ENCODE data around the gene BZW2. TPM values are rescaled to one million over a fixed set of nuclear protein-coding genes. Genes with fewer than 3 reads are reported as not detected.
A peak's percentile ranks its signal among the peaks of the same experiment; 100 is the strongest.
"Not testable (repeated sequence)": the region's sequence is repeated elsewhere in the genome, so short reads cannot be mapped to it uniquely, and the experiment has no call there.

Gene BZW2
- total RNA-seq, 1 donor from 2014 or later: 30.8 TPM

DNA sequence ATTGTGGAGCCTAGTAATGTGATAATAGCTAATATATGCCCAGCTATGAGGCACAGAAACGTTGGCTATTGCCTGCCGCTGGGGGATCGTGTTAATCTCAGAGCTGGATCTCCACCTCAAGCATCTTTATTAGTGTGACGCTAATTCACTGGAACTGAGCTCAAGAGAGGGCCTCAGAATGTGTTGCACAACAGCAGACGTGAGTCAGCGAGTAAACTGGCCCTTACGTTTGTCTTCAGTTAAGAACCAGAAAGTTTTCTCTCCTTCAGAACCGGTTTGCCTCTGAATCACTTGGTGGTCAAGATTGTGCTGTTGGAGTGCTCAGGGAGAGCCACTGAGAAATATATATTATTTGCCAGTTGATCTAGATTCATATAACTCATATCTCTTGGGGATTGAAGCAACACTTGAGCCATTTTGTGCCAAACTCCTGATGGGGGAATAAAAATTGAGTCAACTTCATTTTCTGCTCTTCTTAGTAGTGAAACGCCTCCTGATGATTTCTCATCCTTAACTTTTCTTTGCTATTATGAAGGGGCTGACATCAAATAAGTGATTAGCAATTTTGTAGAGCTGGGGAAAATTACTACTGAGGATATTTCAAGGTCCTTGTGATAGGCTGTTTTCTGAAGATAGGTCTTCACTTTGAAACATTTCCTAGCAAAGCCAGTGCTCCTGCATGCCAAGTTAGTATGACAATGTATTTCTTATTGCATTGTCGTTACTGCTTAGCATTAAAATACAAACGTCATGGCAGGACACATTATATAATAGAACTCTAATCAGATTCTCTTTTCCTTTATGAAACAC lies 22.3 kb downstream of the BZW2 start:
- DNase-seq (ENCODE audit: low spot score): peak; percentile 71
- intact Hi-C loops (cut with DNase I): no loop called here
- peak; percentile 96 for ATAC-seq

DNA sequence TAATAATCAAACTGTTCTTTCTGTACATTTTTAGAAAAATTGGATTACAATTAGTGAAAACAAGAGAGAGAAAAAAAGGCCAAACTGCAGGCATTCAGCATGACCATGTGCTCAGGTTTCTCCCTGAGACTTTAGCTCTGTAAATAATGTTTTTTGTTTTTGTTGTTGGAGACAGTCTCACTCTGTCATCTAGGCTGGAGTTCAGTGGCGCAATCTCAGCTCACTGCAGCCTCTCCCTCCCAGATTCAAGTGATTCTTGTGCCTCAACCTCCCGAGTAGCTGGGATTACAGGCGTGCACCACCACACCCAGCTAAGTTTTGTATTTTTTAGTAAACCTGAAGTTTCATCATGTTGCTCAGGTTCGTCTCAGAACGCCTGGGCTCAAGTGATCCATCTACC lies 23.0 kb downstream of the BZW2 start:
- intact Hi-C loops (cut with DNase I): no loop called here

DNA sequence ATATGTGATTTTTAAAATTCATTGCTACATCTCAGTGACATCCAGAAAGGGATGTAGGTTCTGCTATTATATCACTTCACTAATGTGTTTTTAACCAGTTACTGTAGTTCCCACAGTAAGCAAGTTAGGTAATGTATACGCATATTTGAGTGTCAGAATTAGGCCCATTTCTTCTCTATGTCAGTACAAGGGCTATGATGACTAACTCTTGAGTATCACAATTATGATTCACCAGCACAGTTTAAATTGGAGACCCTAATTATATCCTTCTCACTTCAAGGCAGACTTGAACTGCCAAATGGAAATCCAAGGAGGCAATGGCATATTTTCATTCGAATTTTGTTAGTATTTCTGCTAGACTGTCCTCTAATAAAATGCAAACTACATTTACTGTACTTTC lies 23.6 kb downstream of the BZW2 start:
- intact Hi-C loops (cut with DNase I): no loop called here
- no peak for DNase-seq (ENCODE audit: low spot score)
- no peak for ATAC-seq

More for the DNA sequence above, 23.0 kb downstream of the BZW2 start:
- DNase-seq (ENCODE audit: low spot score) (no peak), ATAC-seq (no peak)

DNA sequence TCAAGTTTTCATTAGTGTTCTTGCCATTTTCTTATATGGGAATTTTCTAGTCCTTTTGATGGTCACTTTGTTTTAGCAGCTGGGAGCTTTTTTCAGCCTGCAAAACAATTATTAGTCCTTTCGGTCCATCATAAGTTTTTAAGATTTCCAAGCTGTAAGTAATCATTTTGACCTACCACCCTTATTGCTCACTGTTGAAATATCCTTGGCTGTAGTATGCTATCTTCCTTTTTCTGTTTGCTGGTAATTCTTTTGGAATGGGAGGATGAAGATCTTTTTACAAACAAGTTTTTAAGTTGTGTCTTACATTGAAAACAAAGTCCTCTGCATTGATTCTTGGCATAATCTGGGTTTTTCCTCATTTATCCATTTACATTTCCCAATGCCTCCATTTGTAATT lies 24.0 kb downstream of the BZW2 start:
- intact Hi-C loops (cut with DNase I): no loop called here
- ATAC-seq (peak; percentile 38), DNase-seq (ENCODE audit: low spot score) (no peak)

DNA sequence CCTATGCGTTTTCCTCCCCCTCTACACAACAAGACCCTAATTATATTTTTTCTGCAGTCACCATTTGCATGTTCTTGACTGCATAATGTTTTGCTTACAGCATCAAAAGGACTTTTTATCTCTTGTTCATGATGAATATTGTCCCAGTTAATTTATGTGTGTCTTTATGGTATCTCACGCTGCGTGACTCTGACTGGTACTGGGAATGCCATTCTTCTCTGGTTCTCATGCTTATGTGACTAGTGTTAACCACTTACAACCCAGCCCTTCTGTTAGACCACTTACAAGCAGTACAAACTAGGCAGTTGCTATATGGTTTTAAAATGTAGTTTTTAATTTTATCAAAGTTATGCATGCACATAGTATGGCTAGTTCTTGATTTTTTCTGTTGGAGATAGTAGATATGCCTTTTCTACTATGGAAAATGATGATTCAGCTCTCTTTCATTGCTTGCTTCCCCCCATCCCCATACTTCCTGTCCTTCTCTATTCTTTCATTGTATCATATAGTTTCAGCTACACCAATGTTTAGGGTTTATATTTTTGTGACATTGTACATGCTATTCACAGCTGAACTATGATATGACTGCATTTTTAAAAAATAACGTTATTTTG lies 24.9 kb downstream of the BZW2 start:
- DNase-seq (ENCODE audit: low spot score) (no peak), ATAC-seq (no peak)
- intact Hi-C loops (cut with DNase I): no loop called here

DNA sequence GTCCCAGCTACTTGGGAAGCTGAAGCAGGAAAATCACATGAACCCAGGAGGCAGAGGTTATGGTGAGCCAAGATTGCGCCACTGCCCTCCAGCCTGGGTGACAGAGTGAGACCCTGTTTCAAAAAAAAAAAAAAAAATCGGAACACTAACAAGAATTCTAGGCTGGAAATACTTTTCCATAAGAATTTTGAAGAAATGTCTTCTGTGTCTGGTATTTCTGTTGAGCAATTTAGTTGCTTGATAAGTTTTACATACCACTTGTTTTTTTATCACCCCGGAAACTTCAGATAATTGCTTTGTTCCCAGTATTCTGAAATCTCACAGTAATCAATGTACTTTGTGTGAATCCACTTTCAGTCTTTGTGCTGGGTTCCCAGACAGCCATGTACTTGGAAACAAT lies 25.8 kb downstream of the BZW2 start:
- no peak for DNase-seq (ENCODE audit: low spot score)
- intact Hi-C loops (cut with DNase I): no loop called here
- no peak for ATAC-seq

DNA sequence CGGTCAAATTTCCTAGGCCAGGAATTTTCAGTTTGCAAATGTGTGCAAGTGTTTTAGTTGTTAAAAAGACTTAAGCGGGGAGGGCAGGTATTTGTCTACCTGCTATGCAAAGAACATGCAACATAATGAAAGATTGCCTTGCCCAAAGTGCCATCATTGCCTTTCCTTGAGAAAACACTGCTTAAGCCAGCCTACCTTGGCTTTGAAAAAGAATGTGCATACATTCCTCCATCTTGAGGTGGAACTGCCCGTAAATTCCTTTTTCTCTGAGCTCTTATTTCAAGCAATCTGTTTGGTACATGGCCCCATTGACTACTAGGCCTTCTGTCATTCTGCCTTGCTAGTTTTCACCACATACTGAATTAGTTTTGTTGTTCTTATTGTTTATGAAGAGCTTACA lies 29.3 kb downstream of the BZW2 start:
- ATAC-seq (no peak), DNase-seq (ENCODE audit: low spot score) (no peak)
- intact Hi-C loops (cut with DNase I): no loop called here

DNA sequence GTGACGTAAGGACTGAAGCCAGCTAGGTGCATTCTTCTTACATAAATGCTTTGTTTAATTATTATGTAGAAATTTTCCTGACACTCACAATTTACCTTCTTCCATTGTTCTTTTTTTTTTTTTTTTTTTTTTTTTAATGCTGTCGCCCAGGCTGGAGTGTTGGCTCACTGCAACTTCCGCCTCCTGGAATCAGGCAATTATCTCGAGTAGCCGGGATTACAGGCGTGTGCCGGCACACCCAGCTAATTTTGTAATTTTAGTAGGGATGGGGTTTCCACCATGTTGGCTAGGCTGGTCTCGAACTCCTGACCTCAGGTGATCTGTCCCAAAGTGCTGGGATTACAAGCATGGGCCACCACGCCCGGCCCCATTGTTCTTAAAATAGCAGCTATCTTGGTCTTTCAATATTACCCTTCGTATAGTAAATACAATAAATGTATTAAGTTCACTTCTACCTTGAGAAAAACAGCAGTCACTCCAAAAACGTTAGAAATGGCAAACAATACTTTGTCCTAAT lies 32.1 kb downstream of the BZW2 start:
- intact Hi-C loops (cut with DNase I): no loop called here
- no peak for DNase-seq (ENCODE audit: low spot score)

DNA sequence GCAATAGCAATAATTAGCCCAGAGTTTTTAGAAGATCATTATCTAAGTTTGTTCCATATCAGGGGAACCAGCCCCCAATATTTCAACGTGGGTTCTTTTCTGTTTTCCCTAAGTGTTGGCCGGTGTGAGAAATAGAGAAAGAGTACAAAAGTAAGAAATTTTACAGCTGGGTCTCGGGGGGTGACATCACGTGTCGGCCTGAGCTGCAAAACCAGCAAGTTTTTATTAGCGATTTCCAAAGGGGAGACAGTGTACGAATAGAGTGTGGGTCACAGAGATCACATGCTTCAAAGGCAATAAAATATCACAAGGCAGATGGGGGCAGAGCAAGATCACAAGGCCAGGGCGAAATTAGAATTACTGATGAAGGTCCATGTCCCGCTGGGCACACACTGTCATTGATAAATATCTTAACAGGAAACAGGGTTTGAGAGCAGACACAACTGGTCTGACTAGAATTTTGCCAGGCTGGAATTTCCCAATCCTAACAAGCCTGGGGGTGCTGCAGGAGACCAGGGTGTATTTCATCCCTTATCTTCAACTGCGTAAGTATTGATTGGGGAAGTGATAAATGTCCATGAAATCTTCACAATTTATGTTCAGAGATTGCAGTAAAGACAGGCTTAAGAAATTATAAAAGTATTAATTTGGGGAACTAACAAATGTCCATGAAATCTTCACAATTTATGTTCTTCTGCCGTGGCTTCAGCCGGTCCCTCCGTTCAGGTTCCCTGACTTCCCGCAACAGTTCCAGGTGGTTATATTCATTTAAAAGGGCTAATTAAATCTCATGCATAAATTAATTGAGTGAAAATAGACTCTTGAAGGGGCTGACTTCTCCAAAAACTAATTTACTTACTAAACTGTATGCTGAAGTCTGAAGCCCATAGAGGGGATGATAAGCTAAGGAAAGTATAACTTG lies 32.9 kb downstream of the BZW2 start:
- DNase-seq (ENCODE audit: low spot score); intact Hi-C loops (cut with DNase I); ATAC-seq: not testable (repeated sequence)

More for the DNA sequence above, 32.1 kb downstream of the BZW2 start:
- no peak for ATAC-seq

DNA sequence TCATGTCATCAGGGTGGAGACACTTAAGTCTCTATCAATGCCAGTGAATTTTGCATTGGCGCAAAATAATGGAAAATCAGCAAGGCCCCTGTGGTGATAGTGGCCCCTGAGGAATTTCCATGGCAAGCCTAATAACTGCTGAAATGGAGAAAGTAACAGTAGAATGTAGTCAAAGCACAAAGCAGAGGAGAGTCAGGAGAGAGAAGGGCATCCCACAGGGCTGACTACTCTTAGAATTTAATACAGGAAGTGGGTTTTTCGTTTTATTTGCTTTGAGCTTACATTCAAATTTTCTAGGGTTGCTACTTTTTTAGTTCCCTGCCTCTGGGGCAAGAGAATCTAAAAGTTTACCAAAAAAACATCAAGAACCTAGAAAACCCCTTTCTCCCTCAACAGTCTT lies 39.0 kb downstream of the BZW2 start:
- ATAC-seq (no peak), DNase-seq (ENCODE audit: low spot score) (no peak)
- intact Hi-C loops (cut with DNase I): no loop called here

DNA sequence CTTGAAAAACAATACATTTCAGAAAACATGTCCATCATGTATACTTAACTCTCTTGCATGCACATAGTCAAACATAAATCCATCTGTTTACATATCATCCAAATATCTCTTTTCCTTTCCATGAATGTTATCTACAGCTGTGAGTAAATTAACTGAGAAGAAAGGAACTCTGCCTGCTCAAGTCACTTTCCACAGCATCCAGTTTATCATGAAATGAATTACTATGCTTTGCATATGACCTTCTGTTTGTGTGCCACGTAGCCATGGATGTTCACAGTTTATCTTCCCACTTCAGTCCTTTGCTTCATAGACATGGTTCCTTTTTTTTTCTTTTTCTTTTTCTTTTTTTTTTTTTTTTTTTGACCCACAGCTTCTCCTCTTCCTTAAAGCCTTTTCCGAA lies 39.6 kb downstream of the BZW2 start:
- ATAC-seq: no peak
- no peak for DNase-seq (ENCODE audit: low spot score)
- intact Hi-C loops (cut with DNase I): no loop called here

DNA sequence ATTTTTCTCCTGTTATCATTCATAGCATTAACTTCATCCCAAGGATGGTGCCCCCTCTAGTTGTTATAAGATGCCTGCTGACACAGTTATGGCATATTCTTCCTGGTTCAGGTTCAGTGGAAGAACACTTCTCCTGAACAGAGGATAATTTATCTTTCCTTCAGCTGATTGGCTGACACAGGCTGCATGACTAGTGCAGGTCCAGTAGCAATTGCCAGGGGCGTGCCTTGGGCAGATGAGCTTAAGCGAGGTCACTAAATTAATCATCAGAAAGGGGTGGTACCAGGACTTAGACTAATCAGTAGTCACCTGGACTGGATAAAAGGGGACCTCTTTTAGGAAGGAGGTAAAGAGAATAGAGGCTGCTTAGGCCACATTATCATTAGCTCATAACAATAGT lies 42.3 kb downstream of the BZW2 start:
- intact Hi-C loops (cut with DNase I): no loop called here
- ATAC-seq (no peak), DNase-seq (ENCODE audit: low spot score) (no peak)

DNA sequence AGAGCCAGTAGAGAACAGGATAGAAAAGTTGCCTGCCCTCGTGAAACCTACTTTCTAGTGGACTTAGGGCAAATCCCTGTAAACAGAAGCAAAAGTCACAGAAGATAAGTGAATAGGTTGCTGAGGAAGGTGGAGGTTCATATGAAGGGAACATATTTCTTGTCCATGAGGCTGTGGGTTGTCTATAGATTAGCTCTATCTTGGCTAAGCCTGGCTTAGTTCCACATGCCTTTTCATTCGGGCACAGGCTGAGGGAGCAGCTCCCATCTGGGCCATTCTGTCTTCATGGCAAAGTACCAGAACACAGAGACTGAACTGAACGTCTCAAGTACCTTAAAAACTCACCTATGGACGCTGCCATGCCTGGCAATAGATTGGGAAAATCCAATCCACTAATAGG lies 45.3 kb downstream of the BZW2 start:
- intact Hi-C loops (cut with DNase I): loop anchor here (10.0 kb wide), 1 partner anchor 224 kb away; no protein-coding TSS in a partner anchor
- ATAC-seq (no peak), DNase-seq (ENCODE audit: low spot score) (no peak)

DNA sequence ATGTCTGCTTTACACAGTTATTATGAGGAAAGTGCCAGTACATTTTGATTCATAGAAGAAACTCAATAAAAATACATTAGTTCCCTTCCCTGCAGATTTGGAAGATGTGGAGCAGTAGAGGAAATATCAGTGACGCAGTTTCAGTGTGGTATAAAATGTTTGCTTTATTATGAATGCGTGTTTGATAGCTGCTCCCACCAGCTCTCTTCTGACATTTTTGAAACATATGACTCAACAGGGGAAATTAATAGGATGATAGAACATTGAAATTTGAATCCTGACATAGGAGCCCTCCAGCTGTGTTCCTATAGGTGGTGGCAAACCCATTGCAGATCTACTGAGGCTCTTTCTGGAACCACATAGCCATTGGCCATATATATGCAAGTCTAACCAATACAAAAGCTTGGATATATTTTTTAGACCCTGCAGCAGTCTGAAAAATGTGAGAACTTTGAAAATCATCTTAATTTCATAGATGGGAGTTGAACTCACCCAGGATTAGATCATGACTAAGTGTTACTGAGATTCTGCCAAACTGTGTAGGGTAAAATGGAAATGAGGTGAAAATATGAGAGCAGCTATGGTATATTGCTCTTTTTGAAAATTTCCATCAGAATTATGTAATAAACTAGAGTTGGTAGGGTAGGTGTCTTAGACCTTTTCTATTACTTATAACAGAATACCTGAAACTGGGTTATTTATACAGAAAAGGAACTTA lies 47.8 kb downstream of the BZW2 start:
- intact Hi-C loops (cut with DNase I): loop anchor here (10.0 kb wide), 1 partner anchor 221 kb away; no protein-coding TSS in a partner anchor
- ATAC-seq (no peak), DNase-seq (ENCODE audit: low spot score) (no peak)

DNA sequence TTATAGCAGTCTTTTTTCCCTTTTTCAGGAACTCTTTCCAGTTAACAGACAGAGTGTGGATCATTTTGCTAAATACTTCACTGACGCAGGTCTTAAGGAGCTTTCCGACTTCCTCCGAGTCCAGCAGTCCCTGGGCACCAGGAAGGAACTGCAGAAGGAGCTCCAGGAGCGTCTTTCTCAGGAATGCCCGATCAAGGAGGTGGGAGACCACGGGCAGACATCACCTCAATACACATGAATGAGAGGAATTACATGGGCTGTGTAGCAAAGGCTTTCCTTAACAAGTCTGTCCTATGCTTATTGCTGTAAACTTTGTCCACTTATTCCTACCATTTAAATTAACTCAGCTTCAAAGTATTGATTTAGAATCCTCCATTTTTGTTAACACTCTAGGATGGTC lies 48.8 kb downstream of the BZW2 start:
- no peak for DNase-seq (ENCODE audit: low spot score)
- no peak for ATAC-seq
- intact Hi-C loops (cut with DNase I): loop anchor here (10.0 kb wide), 1 partner anchor 220 kb away; no protein-coding TSS in a partner anchor

DNA sequence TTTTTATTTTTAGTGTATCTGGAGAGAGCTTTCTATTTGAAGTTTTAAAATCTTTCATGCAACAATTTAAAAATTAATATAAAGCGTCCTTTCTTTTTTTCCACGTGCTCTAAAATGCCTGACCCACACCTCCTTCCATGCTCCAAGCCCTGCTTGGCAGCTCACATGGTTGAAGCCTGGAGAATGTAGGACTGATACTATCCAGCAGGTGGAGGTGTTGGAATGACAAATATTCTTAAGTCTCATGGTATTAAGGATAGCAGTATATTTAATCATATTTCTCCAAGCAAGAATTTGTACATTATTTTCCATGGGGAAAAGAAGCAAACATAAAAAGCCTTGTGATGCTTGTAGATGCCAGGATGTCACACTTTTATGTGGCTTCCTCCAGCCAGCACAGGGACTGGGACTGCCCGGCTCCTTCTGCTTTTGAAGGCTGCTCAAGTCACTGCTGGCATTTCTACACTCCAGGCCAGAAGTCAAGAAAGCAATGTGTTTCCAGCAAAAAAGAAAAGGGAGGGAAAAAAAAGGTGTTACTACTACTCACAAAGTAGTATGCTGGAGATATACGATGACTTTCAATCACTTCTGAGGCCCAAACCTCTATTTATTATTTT lies 49.7 kb downstream of the BZW2 start:
- intact Hi-C loops (cut with DNase I): loop anchor here (10.0 kb wide), 1 partner anchor 219 kb away; no protein-coding TSS in a partner anchor
- DNase-seq (ENCODE audit: low spot score): no peak
- peak; percentile 59 for ATAC-seq

DNA sequence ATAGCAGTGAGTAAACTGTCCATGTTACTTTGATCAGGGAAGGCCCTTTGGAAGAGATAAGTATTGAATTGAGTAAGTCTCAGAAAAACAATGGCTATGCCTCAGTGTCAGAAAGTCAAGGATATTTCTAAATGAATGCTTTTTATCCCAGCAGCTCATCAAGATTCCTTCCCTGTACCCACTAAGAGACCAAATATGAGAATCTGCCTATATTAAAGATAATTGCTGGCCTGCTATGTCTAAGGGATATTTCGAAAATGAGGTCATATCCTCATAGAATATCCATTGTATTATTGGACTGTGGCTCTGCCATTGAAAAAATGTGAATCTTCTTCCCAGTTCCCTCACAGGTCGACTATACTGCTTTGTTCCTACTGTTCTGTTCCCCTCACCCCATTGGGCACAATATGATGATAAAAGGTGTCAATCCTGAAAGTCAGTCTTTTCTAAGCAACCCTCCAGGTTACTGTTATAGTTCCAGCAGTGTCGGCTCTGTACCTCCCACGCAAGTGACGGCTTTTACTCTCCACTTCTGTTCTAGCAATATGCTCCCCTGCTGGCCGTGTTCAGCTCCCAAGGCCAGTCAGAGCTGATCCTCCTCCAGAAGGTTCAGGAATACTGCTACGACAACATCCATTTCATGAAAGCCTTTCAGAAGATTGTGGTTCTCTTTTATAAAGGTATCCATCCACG lies 51.7 kb downstream of the BZW2 start:
- intact Hi-C loops (cut with DNase I): loop anchor here (10.0 kb wide), 1 partner anchor 217 kb away; no protein-coding TSS in a partner anchor

More for the DNA sequence above, 51.7 kb downstream of the BZW2 start:
- DNase-seq (ENCODE audit: low spot score) (no peak), ATAC-seq (no peak)

All from sciatic nerve (tissue), 2 donors.